Mucosa of descending colon (tissue), 3 donors: ENCODE results near the gene DNAJC3. TPM values are rescaled to one million over a fixed set of nuclear protein-coding genes. Genes with fewer than 3 reads are reported as not detected.
"Not testable (repeated sequence)": the region's sequence is repeated elsewhere in the genome, so short reads cannot be mapped to it uniquely, and the experiment has no call there.

Source experiments
- ATAC-seq: fragments of 200-7000 bp; cut with Tn5 transposase; one replicate; pipeline ENCODE4 v1.9.1; 2020; ENCODE audit warnings: mild to moderate bottlenecking, moderate library complexity
- DNase-seq, 3 donors: peaks; one replicate each; pipeline ENCODE4 v3.0.0-alpha.2; 2020
- H3K36me3 ChIP-seq: fragments of 200-600 bp; one replicate; pipeline ENCODE4 v1.8.0; 2021; ENCODE audit warnings: low read depth, mild to moderate bottlenecking
- H3K4me1 ChIP-seq: fragments of 200-600 bp; one replicate; pipeline ENCODE4 v1.8.0; 2021; ENCODE audit warnings: low read depth, mild to moderate bottlenecking
- H3K4me3 ChIP-seq: fragments of 200-600 bp; one replicate; pipeline ENCODE4 v1.8.0; 2021; ENCODE audit warnings: mild to moderate bottlenecking
- H3K9me3 ChIP-seq: fragments of 200-600 bp; one replicate; pipeline ENCODE4 v1.8.0; 2021; ENCODE audit warnings: mild to moderate bottlenecking
- intact Hi-C, 2 donors: fragments of 100-400 bp; cut with DNase I in 1 of 2; cut with micrococcal nuclease in 1 of 2; formaldehyde crosslinking; loops; one replicate each; pipeline versions ENCODE4 v1.11.0 to v1.11.1; 2022; cut with DNase I, micrococcal nuclease
- total RNA-seq, 3 donors: library from RNA; stranded (reverse); fragmentation: NEBNext Ultra II Directional in 2 of 3; extraction: Animal tissue kit (Norgen Biotek cat#: 25700) in 2 of 3; gene quantifications; one replicate each; pipeline versions ENCODE4 v1.2.1 to v1.2.4, GENCODE V29; 2021 to 2023
- TF ChIP-seq, protein P1 (sequence below): fragments of 200-600 bp; IDR thresholded peaks from one replicate; pipeline ENCODE4 v1.8.0; 2022; ENCODE audit warnings: antibody characterized with exemption, mild to moderate bottlenecking
- donor health status: DM: no; HTN: no; CAD: no; lungs with moderate emphysema.
- donor health status: DM: no; HTN: no; CAD: no.
- donor health status: DM: no; HTN: yes; CAD: no.

Gene DNAJC3
- total RNA-seq, 3 donors from 2014 or later: 48.6 to 60.5 (median 55.2) TPM

DNA sequence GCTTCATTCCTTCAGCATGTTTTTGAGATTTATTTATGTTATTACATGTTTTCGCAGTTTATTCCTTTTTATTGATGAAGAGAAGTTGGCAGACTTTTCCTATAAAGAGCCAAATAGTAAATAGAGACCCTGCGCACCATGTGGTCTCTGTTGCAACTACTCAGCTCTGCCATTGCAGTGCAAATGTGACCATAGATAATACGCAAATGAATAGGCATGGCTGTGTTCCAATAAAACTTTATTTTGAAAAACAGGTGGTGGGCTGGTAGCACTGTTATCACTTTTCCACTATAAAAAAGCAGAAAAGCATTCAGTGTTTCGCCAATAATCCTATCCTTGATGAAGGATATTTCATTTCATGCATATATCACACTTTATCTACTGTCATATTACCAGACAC is 95.0 kb downstream of the DNAJC3 start:
- intact Hi-C loops: no loop called here
- TF ChIP-seq, protein P1, sequence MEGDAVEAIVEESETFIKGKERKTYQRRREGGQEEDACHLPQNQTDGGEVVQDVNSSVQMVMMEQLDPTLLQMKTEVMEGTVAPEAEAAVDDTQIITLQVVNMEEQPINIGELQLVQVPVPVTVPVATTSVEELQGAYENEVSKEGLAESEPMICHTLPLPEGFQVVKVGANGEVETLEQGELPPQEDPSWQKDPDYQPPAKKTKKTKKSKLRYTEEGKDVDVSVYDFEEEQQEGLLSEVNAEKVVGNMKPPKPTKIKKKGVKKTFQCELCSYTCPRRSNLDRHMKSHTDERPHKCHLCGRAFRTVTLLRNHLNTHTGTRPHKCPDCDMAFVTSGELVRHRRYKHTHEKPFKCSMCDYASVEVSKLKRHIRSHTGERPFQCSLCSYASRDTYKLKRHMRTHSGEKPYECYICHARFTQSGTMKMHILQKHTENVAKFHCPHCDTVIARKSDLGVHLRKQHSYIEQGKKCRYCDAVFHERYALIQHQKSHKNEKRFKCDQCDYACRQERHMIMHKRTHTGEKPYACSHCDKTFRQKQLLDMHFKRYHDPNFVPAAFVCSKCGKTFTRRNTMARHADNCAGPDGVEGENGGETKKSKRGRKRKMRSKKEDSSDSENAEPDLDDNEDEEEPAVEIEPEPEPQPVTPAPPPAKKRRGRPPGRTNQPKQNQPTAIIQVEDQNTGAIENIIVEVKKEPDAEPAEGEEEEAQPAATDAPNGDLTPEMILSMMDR: no peak
- DNase-seq (no peak), ATAC-seq (no peak)
- H3K4me1 ChIP-seq: no peaks in the 10 kb centered on the region
- no peaks in the 10 kb centered on the region for H3K9me3 ChIP-seq
- no peaks in the 10 kb centered on the region for H3K36me3 ChIP-seq
- H3K4me3 ChIP-seq: no peak overlapping the region

- no peaks in the 10 kb centered on the region for H3K9me3 ChIP-seq
- intact Hi-C loops: no loop called here
- no peak for DNase-seq
- no peaks in the 10 kb centered on the region for H3K4me1 ChIP-seq
- no peaks in the 10 kb centered on the region for H3K36me3 ChIP-seq
- no peak overlapping the region for H3K4me3 ChIP-seq
- ATAC-seq: no peak
- TF ChIP-seq, protein P1: no peak
These were observed 102.6 kb downstream of the DNAJC3 start for GRCh38 chr13:95779522-95779921.

GRCh38 chr13:95781016-95781415 is 104.1 kb downstream of the DNAJC3 start:
- TF ChIP-seq, protein P1: no peak
- DNase-seq: no peak
- intact Hi-C loops: no loop called here
- no peak for ATAC-seq
- no peak overlapping the region for H3K4me3 ChIP-seq
- no peaks in the 10 kb centered on the region for H3K36me3 ChIP-seq
- no peaks in the 10 kb centered on the region for H3K9me3 ChIP-seq
- no peaks in the 10 kb centered on the region for H3K4me1 ChIP-seq

- DNase-seq, H3K4me1 ChIP-seq, ATAC-seq, intact Hi-C loops, H3K4me3 ChIP-seq, H3K36me3 ChIP-seq, H3K9me3 ChIP-seq: not testable (repeated sequence)
These were observed 105.0 kb downstream of the DNAJC3 start for GRCh38 chr13:95781940-95782339.

DNA sequence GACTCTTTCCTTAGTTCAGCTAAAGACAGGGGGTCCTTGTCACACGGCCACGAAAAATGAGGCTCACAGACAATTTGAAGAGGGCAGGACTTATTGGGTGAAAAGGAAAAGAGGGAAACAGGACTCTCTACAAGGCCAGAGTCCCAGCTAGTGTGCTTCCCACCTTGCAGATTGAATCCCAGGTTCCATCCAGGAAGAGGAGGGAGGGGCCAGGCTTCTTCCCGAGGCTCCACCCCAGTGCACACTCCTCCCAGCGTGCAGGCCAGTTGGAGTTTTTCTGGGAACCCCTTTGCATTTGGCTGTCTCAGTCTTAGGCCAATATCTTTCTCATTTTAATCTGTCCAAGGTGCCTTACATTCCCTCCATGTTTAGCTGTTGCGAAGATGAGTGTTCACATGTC is 106.8 kb downstream of the DNAJC3 start:
- no peak for ATAC-seq
- intact Hi-C loops: no loop called here
- no peak overlapping the region for H3K4me3 ChIP-seq
- no peaks in the 10 kb centered on the region for H3K9me3 ChIP-seq
- no peaks in the 10 kb centered on the region for H3K4me1 ChIP-seq
- DNase-seq: no peak
- TF ChIP-seq, protein P1: no peak
- no peaks in the 10 kb centered on the region for H3K36me3 ChIP-seq

- TF ChIP-seq, protein P1: no peak
- ATAC-seq: peak; percentile 33
- no peaks in the 10 kb centered on the region for H3K36me3 ChIP-seq
- no peak for DNase-seq
- intact Hi-C loops: no loop called here
- H3K4me3 ChIP-seq: no peak overlapping the region
- H3K9me3 ChIP-seq: no peaks in the 10 kb centered on the region
- H3K4me1 ChIP-seq: no peaks in the 10 kb centered on the region
These were observed 107.4 kb downstream of the DNAJC3 start for GRCh38 chr13:95784161-95784899.
